Stimulated activated naive CD4-positive, alpha-beta T cell (primary cell): ENCODE measurements around the gene CDKAL1.

ENCODE experiments used
- DNase-seq, 6 experiments: peaks; one replicate each; lab custom pipeline; 2025; lab: John Stamatoyannopoulos, UW

Gene CDKAL1

DNA sequence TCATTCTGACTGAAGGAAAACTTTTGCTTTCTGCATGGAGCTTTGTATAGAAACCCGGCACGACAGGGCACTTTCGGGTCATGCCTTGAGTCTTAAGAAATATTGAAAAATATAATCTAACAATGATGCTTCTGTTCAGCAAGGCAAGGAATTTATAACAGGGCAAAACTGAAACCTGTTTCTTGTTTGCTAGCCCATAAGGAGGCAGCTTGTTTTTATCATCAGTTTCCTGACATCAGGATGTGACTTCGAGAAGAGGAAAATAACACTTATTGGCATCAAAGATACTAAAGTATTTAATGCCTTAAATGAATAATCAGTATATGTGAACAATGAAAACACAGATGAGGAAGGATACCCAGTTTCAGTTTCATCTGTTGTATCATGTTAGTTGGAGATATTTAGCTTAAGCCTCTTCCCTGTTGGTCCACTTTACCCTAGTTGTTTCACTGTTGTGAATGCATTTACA is 146.5 kb downstream of the CDKAL1 start:
- no peak for DNase-seq

DNA sequence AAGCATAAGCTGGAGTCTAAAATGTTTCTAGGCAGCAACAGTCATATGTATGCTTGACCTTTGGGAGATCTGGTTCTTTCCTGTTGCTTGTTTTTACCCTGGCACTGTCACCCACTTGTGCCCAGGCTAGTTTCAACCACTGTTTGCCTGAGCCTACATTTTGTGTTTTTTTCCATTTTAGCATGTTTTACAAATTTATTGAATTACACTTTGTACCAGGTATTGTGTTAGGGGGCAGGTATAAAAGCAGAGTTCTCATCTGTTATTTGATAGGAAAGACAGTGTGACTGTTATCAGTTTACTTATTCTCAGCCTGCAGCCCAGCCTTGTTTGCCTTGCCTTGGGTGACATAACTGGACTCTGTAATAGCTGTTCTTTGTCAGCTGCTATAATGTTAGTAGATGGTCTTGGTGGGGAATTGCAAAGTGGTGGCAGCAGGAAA is 147.0 kb downstream of the CDKAL1 start:
- no peak for DNase-seq

DNA sequence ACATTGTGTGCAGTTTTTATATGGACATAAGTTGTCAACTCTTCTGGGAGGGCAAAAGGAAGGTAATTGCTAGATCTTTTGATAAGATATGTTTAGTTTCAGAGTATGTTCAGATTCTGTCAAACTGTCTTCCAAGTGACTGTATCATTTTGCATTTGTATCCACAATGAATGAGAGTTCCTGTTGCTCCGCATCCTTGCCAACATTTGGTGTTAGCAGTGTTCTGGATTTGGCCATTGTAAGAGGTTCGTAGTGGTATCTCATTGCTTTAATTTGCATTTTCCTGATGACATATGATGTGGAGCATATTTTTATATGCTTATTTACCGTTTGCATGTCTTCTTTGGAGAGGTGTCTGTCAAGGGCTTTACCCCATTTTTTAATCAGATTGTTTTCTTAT is 150.2 kb downstream of the CDKAL1 start:
- DNase-seq, result no peak

DNA sequence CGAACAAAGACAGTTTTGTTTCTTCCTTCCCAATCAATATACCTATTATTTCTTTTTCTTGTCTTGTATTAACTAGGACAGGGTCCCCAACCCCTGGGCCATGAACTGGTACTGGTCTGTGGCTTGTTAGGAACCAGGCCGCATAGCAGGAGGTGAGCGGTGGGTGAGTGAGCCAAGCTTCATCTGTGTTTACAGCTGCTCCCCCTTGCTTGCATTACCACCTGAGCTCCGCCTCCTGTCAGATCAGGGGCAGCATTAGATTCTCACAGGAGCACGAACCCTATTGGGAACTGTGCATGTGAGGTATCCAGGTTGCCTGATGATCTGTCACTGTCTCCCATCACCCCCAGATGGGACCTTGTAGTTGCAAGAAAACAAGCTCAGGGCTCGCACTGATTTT is 151.9 kb downstream of the CDKAL1 start:
- DNase-seq, result no peak

DNA sequence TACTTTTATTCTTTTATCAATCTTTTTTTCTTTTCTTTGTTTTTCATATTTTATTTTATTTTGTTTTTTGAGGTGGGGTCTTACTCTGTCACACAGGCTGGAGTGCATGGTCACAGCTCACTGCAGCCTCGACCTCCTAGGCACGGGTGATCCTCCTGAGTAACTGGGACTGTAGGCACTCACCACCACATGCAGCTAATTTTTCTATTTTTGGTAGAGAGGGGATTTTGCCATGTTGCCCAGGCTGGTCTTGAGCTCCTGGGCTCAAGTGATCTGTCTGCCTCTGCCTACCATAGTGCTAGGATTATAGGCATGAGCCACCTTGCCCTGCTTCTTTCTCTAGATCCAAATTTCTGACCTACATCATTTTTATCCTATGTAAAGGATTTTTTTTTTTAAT is 153.2 kb downstream of the CDKAL1 start:
- no peak for DNase-seq

DNA sequence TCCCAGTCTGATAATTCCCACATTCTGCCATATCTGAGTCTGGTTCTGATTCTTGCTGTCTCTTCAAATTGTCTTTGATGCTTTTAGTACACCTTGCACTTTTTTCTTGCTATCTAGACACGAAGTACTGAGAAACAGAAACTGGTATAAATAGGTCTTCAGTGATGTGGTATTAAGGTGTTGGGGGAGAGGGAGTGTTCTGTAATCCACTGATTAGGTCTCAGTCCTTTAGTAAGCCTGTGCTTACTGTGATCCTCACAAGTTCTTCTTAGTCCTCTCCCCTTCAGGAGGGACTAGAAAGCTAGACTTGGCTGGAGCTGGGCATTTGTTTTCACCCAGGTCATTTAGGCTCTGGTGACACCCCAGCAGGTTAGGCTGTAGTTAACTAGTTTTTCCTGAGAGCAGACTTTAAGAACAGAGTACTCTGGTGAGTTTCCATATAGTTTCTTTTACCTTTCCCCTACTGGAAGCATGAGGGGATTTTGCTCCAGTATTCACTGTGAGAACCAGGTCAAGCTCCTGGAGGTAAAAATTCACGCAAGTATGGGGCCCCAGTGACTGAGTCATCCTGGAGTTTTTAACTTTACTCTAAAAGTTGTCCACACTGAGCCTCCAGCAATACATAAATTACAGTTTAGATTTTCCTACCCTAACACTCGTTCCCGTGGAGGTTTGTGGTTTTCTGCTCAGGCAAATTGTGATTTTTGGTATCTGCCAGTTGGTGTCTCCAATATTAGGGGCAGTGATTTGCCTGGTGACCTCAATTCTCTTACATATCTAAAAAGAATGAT is 154.6 kb downstream of the CDKAL1 start:
- DNase-seq, result peak in 1 of 6 experiments; percentile 6

DNA sequence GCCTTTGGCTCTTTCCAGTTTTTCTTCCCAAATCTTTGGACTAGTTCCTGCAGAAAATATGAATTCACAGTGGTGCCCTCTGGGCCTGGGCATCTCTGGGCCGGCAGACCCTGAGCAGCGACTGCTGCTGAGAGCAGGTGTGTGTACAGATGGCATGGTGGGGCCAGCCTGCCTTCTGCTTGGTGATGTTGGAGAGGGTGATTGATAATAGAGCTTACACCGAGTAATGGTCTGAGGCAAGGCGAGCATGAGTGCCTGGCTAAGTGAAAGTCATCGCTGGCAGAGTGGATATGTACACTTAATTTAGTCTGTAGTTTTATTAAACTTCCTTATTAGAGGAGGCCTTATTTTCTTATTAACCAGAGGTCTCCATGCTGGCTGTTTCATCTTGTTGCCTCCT is 156.9 kb downstream of the CDKAL1 start:
- no peak for DNase-seq

DNA sequence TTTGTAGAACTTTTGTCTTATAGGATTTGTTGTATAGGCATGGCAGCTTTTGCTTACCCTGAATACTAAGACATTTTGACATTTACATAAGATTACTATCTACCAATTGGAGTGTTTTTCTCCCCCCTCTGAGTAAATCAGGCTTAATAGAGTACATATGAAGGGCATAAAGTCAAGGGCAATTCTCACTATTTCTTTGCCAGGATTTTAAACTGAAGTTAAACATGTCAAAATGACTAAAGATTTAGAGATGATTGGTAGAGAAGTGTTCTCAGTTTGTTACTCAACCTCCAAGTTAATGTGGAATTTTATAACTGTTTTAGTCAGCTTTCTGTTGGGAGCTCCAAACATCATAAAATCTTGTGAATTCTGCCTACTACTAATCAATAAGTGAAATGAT is 157.8 kb downstream of the CDKAL1 start:
- no peak for DNase-seq

DNA sequence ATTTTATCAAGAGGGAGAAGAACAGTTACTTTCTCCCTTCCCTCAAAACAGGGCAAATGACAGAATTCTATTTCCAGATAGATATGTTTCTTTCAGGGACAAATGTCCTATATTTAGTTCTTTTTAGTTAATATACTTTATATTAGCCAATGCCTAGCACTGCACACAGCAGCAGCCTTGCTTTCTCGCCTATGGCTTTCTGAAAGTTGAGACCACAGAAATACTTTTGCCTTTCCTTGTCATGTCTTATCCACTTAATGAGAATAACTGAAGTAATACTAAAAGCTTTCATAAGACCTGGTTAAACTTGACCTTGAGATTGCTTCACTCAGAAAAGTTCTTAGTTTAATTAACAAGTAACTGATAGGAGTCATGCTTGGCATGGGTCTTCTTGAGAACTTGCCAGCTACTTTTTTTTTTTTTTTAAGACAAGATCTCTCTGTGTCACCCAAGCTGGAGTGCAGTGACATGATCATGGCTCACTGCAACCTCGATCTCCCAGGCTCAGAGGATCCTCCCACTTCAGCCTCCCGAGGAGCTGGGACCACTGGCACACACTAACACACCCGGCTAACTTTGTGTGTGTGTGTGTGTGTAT is 159.3 kb downstream of the CDKAL1 start:
- no peak for DNase-seq

DNA sequence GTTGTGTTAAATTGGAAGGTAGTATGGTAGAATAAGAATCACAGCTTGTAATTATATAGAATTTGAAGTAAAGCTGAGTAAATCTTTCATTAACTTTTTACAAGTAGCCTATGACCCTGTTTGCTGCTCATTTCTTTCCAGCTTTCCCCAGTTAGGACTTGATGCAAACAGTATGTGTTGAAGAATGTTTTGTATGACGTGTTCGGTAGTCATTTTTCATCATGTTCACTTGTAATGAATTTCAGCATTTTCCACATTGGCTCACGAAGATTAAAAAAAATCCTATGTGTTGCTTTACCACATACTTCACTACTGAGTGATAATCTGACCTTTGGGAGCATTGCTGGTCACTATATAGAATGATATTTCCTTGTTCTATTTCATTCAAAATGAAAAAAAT is 162.4 kb downstream of the CDKAL1 start:
- no peak for DNase-seq

DNA sequence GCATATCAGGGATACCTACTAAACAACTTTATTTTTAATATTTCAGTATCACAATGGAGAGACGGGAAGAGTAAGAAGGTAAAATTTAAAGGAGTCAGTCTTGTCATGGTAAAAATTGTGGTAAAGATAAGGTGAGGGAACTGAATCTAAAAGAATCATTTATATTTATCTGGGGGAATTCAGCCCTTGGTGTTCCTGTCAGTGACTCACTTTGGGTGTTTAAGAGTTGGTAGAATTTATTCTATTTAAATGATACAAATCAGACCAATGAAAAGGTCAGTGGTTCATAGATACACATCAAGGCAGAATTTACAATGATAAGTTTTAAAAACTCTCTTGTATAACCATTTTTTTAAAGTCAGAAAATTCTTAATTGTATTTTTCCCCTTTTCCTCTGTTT is 164.4 kb downstream of the CDKAL1 start:
- no peak for DNase-seq

DNA sequence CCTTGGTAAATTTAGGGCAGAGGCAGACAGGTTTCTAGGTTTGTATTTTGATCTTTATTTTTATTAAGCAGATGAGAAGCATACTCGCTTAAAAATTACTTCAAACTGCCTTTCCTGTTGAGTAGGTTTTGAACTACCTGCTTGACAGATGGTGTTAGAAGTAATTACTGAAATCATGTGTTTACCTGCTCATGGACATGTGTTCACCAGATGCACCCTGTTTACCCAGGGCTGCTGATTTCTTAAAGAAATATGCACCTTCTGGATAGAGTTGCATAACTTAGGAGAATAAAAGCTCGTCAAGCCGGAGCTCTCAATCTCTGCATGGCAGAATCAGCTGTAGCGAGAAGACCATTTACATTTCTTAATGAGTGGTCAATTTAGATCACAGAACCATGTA is 165.1 kb downstream of the CDKAL1 start:
- DNase-seq, result no peak

DNA sequence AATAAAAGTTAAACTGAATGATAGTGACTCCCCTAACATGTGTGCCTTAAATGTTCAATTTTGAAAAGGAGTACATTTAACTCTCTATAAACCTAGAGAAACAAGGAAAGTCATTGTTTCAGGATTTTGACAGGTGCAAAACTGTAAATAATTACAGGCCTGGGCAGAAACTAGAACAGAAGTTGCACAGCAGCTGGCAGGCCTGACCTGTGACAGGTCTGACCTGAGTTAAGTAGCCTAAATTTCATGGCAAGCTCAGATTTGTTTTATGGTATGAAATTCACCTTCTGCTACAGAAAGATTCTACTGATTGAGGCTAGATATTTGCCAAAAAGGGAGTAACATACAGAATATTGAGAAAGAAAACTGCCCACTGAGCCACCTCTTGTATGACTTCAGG is 166.1 kb downstream of the CDKAL1 start:
- no peak for DNase-seq

DNA sequence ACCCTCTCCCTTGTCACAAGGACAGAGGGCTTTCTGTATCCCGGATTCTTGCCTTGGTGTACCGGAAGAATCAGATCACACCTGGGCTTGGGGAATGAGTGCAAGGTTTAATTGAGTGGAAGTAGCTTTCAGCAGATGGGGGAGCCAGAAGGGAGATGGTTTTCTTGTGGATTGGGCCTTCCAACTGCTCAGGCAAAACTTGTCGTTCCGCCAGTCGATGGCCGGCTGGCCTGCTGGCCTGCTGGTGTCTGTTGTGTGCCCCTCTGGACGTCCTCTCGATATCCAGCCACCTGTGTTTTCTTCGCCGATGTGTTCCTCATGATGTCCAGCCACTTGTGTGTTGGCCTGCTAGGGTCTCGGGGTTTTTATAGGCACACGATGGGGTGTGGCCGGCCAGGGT is 168.1 kb downstream of the CDKAL1 start:
- no peak for DNase-seq

DNA sequence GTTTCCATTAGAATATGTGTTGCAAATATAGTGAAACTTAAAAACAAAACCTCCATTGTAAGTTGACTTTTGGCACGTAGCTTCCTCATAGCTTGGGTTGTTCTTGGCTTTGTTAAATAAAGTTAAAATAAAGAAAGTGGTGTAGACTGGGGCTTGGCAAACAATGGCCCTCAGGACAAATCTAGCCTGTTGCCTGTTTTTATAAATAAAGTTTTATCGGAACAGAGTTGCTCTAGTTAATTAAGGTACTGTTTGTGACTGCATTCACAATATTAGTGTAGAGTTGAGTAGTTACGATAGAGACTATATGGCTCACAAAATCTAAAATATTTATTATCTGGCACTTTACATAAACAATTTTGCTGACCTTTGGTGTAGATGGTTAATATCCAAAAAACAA is 168.8 kb downstream of the CDKAL1 start:
- no peak for DNase-seq

DNA sequence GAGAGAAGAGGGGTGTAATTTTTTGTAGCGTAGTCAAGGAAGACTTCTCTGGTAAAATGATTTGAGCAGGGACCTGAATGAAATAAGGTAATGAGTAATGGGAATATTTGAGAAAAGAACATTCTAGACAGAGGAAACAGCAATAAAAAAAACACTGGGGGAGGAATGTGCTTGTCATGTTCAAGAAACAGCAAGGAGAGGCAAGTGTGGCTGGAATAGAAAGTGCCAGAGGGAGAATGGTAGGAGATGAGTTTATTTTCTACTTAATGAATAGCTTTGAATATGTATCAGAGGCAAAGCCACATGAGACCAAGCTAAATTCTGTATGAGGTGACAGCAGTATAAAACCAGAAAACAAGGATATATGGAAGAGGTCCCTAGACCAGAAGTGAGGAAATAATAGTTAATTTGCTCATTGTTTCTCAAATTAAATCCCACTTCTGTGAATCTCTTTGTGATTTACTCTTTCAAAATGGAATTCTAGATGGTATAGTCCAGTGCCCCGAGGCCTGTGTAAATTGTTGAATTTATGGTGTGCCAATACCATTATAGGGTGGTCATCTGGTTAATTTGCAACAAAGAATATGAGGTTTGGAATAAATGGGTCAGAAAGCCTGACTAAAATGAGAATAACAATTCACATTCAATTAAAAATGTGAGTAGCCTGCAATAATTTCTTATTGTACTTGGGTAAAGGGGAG is 170.2 kb downstream of the CDKAL1 start:
- DNase-seq, result no peak

DNA sequence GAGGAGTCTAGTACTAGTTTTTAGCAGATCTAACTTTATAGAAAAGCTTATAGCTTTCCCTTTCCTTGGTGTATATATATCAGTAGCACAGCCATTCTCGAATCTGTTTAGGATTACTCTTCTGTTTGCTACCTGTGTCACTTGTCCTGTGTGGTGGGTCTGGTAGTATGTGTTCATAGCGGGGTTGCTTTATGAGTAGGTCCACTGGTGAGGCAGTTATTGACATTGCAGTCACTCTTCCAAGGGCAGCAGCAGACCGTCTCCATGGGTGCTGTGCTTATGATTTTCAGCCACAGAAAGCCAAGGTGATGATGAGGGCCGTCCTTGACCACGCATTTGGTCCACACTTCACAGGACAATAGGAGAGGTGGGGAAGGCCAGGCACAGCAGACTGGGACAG is 171.5 kb downstream of the CDKAL1 start:
- no peak for DNase-seq

DNA sequence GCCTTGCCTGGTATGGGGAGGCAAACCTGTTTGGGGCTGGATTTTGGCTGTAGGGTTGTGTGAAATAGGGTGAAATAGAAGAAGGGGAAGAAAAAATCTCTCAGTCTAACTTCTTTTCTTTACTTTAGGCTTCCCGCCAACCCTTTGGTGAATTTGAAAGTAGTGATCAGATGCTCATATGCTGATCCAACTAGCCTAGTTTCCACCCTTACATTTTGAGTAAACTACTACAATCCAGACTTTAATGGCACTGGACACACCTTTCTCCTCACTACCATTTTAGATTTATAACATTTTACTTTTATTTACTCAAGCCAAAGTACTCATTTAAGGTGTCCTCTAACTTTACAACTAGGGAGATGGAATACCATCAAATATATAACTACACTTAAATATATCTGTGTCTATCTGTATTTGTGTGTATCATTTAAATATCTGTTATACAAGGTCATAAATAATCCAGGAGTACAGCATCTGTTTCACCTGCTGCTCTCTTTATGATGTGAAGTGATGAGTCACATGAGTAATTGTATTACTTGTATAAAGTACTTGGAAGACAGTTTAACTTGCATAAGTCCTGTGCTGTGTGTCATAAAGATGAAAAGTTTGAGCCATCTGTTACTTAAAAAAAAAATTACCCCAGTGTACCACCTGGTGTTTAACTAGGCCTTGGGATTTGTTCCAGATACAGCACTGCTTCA is 172.1 kb downstream of the CDKAL1 start:
- no peak for DNase-seq

DNA sequence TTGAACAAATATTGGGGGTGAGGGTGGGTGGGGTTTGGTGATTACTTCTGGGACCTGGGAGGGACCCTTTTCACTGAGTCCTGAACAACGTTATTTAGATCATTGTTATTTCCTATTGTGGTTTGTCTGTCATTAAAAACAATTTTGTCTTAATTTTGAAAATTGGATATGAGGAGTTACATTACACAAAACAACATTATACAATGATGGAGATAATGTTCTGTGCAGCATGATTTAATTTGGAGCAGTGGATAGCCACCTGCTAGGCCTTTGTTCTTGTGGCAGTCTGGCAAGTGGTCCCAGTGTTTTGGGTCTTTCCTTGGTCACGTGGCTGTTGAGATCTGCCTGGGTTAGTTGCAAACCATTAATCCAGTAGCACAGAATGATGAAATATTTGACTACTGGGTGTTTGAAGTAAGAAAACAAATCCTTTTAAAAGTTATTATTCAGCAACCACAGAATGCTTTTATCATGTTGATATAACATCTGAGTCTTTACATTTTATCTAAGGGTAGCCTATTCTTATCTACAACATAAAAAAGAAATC is 172.8 kb downstream of the CDKAL1 start:
- DNase-seq, result no peak

DNA sequence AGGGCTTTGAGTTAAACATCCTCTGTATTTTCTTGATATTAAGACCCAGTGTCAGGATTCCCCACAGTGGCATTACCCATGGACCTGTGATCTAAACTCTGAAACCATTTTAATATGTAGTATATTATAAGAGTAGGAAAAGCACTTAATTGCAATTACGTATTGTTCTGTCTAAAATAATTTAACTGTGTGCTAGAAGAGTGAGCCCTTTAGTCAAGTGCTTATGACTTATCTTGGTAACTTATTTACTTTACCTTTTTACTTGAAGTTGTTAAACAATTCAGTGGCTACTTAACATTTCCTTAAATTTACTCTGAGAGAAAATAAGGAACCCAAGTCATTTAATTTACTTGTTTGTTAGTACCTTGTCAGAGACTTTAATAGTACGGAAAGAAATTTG is 173.6 kb downstream of the CDKAL1 start:
- DNase-seq, result no peak

DNA sequence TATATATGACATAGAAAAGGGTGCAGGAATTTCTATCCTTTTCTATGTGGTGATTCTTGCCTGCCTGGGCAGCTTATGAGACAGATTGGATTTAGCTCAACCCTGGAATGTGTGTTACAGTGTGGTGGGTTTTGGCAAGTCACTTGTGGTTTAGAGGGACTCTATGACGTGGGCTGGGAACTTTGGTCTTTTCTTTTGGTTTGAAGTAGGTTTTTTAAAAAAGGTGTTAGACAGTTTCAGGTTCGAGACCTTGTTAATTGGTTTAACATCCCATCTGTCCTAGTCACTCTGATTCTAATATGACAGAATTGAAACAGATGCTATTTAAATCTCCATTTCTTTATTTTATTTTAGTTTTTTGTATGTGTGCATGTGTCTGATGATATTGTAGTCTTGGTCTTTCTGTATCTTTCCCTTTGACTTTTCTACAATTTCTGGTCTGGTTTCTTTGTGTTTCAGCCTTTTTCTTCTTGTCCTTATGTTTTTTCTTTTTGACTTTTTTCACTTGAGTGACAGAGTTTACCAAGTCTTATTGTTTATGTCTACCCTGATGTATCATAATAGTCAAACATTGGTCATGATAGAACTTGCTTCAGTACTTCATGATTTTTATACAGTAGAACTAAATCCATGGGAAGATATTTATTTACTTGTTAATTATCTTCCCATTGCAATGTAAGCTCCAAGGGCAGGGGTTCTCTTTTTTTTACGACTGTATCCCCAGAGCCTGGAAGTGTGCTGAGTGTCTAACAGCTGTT is 174.3 kb downstream of the CDKAL1 start:
- DNase-seq, result no peak

DNA sequence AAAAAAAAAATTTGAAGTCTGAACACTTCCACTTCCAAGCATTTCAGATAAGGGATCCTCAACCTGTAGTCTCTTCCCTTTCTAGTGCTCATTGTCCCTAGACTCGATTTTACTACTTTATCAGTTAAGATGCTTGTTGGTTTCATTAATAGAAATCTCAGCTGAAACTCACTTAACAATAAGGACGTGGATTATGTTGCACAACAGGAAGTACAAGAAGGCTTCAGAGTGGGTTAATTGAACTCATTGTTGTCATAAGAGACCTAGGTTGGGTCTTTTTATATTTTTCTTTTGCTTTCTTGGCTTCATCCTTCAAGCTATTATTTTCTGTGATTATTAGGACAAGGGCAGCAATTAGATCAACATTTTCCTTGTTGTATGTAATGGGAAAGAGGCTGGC is 175.2 kb downstream of the CDKAL1 start:
- DNase-seq, result no peak
